Memory B cell (primary cell): ENCODE results near the gene ARHGEF11.

Experiments used
- ATAC-seq: fragments of 150-1000 bp; cut with Tn5 transposase; 2 replicates; pipeline ENCODE4 v1.10.0; 2021; ENCODE audit warnings: low read depth, mild to moderate bottlenecking, moderate library complexity
- DNase-seq, 2 donors: peaks; one replicate each; pipeline ENCODE4 v3.0.0; 2022; ENCODE audit warnings: low spot score in 2 of 2
- H3K27ac Mint-ChIP-seq: one replicate; pipeline ENCODE4 v1.8.0; 2022; ENCODE audit warnings: mild to moderate bottlenecking, moderate library complexity, mixed read lengths
- H3K27me3 Mint-ChIP-seq: one replicate; pipeline ENCODE4 v1.8.0; 2022; ENCODE audit warnings: mixed read lengths
- H3K36me3 Mint-ChIP-seq: one replicate; pipeline ENCODE4 v1.8.0; 2022; ENCODE audit warnings: mild to moderate bottlenecking, mixed read lengths
- H3K4me1 Mint-ChIP-seq: one replicate; pipeline ENCODE4 v1.8.0; 2022; ENCODE audit warnings: mixed read lengths
- H3K4me3 Mint-ChIP-seq: one replicate; pipeline ENCODE4 v1.8.0; 2022; ENCODE audit warnings: mild to moderate bottlenecking, moderate library complexity, mixed read lengths
- H3K9me3 Mint-ChIP-seq: one replicate; pipeline ENCODE4 v1.8.0; 2022; ENCODE audit warnings: mixed read lengths

The ARHGEF11 gene

GRCh38 chr1:156906206-156906906, 139.2 kb downstream of the ARHGEF11 start:
- no peaks in the 10 kb centered on the region for H3K9me3 Mint-ChIP-seq
- no peak overlapping the region for H3K4me3 Mint-ChIP-seq
- H3K27ac Mint-ChIP-seq: no peak overlapping the region
- H3K36me3 Mint-ChIP-seq: no peaks in the 10 kb centered on the region
- ATAC-seq (no peak), DNase-seq (no peak)
- H3K27me3 Mint-ChIP-seq: peaks cover 23% of the 10 kb centered on the region
- H3K4me1 Mint-ChIP-seq: peaks cover 8% of the 10 kb centered on the region

- H3K4me3 Mint-ChIP-seq: no peak overlapping the region
- DNase-seq: no peak
- no peaks in the 10 kb centered on the region for H3K9me3 Mint-ChIP-seq
- H3K27ac Mint-ChIP-seq: no peak overlapping the region
- peaks cover 8% of the 10 kb centered on the region for H3K4me1 Mint-ChIP-seq
- ATAC-seq: no peak
- no peaks in the 10 kb centered on the region for H3K36me3 Mint-ChIP-seq
- H3K27me3 Mint-ChIP-seq: peaks cover 24% of the 10 kb centered on the region
These were observed 139.9 kb downstream of the ARHGEF11 start for GRCh38 chr1:156905651-156906050.

GRCh38 chr1:156905176-156905575, 140.4 kb downstream of the ARHGEF11 start:
- ATAC-seq (no peak), DNase-seq (no peak)
- peaks cover 21% of the 10 kb centered on the region for H3K27me3 Mint-ChIP-seq
- no peaks in the 10 kb centered on the region for H3K36me3 Mint-ChIP-seq
- no peaks in the 10 kb centered on the region for H3K9me3 Mint-ChIP-seq
- peaks cover 4% of the 10 kb centered on the region for H3K4me1 Mint-ChIP-seq
- H3K27ac Mint-ChIP-seq: no peak overlapping the region
- H3K4me3 Mint-ChIP-seq: no peak overlapping the region

- Mint-ChIP-seq H3K4me1 (peaks cover 4% of the 10 kb centered on the region), H3K27ac (no peak overlapping the region), H3K27me3 (peaks cover 21% of the 10 kb centered on the region), H3K9me3 (no peaks in the 10 kb centered on the region), H3K4me3 (no peak overlapping the region), H3K36me3 (no peaks in the 10 kb centered on the region)
- no peak for ATAC-seq
- no peak for DNase-seq
These were observed 141.2 kb downstream of the ARHGEF11 start for GRCh38 chr1:156904187-156904959.

GRCh38 chr1:156903328-156904091, 142.0 kb downstream of the ARHGEF11 start:
- peaks cover 25% of the 10 kb centered on the region for H3K27me3 Mint-ChIP-seq
- no peaks in the 10 kb centered on the region for H3K9me3 Mint-ChIP-seq
- peaks cover 4% of the 10 kb centered on the region for H3K4me1 Mint-ChIP-seq
- DNase-seq (no peak), ATAC-seq (no peak)
- H3K4me3 Mint-ChIP-seq: no peak overlapping the region
- no peak overlapping the region for H3K27ac Mint-ChIP-seq
- H3K36me3 Mint-ChIP-seq: no peaks in the 10 kb centered on the region

GRCh38 chr1:156901966-156902915, 143.3 kb downstream of the ARHGEF11 start:
- Mint-ChIP-seq H3K4me1 (peaks cover 4% of the 10 kb centered on the region), H3K27ac (no peak overlapping the region), H3K27me3 (peaks cover 30% of the 10 kb centered on the region), H3K36me3 (no peaks in the 10 kb centered on the region), H3K4me3 (no peak overlapping the region), H3K9me3 (no peaks in the 10 kb centered on the region)
- DNase-seq: no peak
- ATAC-seq: no peak

GRCh38 chr1:156901590-156901900, 144.0 kb downstream of the ARHGEF11 start:
- no peak for ATAC-seq
- H3K36me3 Mint-ChIP-seq: no peaks in the 10 kb centered on the region
- no peak overlapping the region for H3K27ac Mint-ChIP-seq
- no peak overlapping the region for H3K4me3 Mint-ChIP-seq
- no peaks in the 10 kb centered on the region for H3K9me3 Mint-ChIP-seq
- H3K27me3 Mint-ChIP-seq: peaks cover 25% of the 10 kb centered on the region
- DNase-seq: no peak
- no peaks in the 10 kb centered on the region for H3K4me1 Mint-ChIP-seq

GRCh38 chr1:156900896-156901589, 144.5 kb downstream of the ARHGEF11 start:
- H3K4me3 Mint-ChIP-seq: no peak overlapping the region
- no peak overlapping the region for H3K27ac Mint-ChIP-seq
- no peak for DNase-seq
- no peak for ATAC-seq
- no peaks in the 10 kb centered on the region for H3K9me3 Mint-ChIP-seq
- H3K27me3 Mint-ChIP-seq: peaks cover 25% of the 10 kb centered on the region
- H3K36me3 Mint-ChIP-seq: no peaks in the 10 kb centered on the region
- no peaks in the 10 kb centered on the region for H3K4me1 Mint-ChIP-seq

- peaks cover 23% of the 10 kb centered on the region for H3K27me3 Mint-ChIP-seq
- DNase-seq (no peak), ATAC-seq (no peak)
- H3K4me1 Mint-ChIP-seq: no peaks in the 10 kb centered on the region
- H3K9me3 Mint-ChIP-seq: no peaks in the 10 kb centered on the region
- no peaks in the 10 kb centered on the region for H3K36me3 Mint-ChIP-seq
- no peak overlapping the region for H3K4me3 Mint-ChIP-seq
- no peak overlapping the region for H3K27ac Mint-ChIP-seq
These were observed 145.4 kb downstream of the ARHGEF11 start for GRCh38 chr1:156899956-156900718.

- DNase-seq: no peak
- H3K27me3 Mint-ChIP-seq: peaks cover 27% of the 10 kb centered on the region
- H3K4me3 Mint-ChIP-seq: no peak overlapping the region
- no peak overlapping the region for H3K27ac Mint-ChIP-seq
- no peak for ATAC-seq
- no peaks in the 10 kb centered on the region for H3K9me3 Mint-ChIP-seq
- H3K36me3 Mint-ChIP-seq: no peaks in the 10 kb centered on the region
- H3K4me1 Mint-ChIP-seq: no peaks in the 10 kb centered on the region
These were observed 146.4 kb downstream of the ARHGEF11 start for GRCh38 chr1:156898971-156899664.

- H3K27me3 Mint-ChIP-seq: peaks cover 28% of the 10 kb centered on the region
- H3K27ac Mint-ChIP-seq: no peak overlapping the region
- no peaks in the 10 kb centered on the region for H3K4me1 Mint-ChIP-seq
- H3K9me3 Mint-ChIP-seq: no peaks in the 10 kb centered on the region
- no peak overlapping the region for H3K4me3 Mint-ChIP-seq
- ATAC-seq (no peak), DNase-seq (no peak)
- H3K36me3 Mint-ChIP-seq: no peaks in the 10 kb centered on the region
These were observed 147.4 kb downstream of the ARHGEF11 start for GRCh38 chr1:156898161-156898566.

GRCh38 chr1:156897078-156897825, 148.3 kb downstream of the ARHGEF11 start:
- Mint-ChIP-seq H3K9me3 (no peaks in the 10 kb centered on the region), H3K27me3 (peaks cover 28% of the 10 kb centered on the region), H3K27ac (no peak overlapping the region), H3K36me3 (no peaks in the 10 kb centered on the region), H3K4me1 (no peaks in the 10 kb centered on the region), H3K4me3 (no peak overlapping the region)
- DNase-seq (no peak), ATAC-seq (no peak)
